Esophagus squamous epithelium (tissue), 5 donors: Measurements from ENCODE around the gene SPG21. TPM values are rescaled to one million over a fixed set of nuclear protein-coding genes. Genes with fewer than 3 reads are reported as not detected.

ENCODE experiments used
- DNase-seq: peaks from one replicate; lab custom pipeline; 2025; lab: John Stamatoyannopoulos, UW
- H3K27ac ChIP-seq, 4 donors: fragments of 200-600 bp; sonication (generic); one replicate each; pipeline ENCODE4 v1.5.1; 2016 to 2019; ENCODE audit warnings: mild to moderate bottlenecking in 1 of 4
- H3K27me3 ChIP-seq, 4 donors: fragments of 200-600 bp; sonication (generic); 1 replicate in 3 of 4; 2 replicates in 1 of 4; pipeline versions ENCODE4 v1.5.1 to v1.6.0; 2017 to 2021; ENCODE audit warnings: antibody characterized with exemption in 1 of 4
- H3K36me3 ChIP-seq, 3 donors: fragments of 200-600 bp; sonication (generic); one replicate each; pipeline ENCODE4 v1.5.1; 2016 to 2019
- H3K4me1 ChIP-seq, 3 donors: fragments of 200-600 bp; sonication (generic); one replicate each; pipeline ENCODE4 v1.5.1; 2017 to 2019
- H3K4me3 ChIP-seq, 4 donors: fragments of 200-600 bp; sonication (generic); 1 replicate in 3 of 4; 2 replicates in 1 of 4; pipeline ENCODE4 v1.5.1; 2016 to 2019; ENCODE audit warnings: mild to moderate bottlenecking in 2 of 4, moderate library complexity in 1 of 4
- H3K9me3 ChIP-seq, 3 donors: fragments of 200-600 bp; sonication (generic); one replicate each; pipeline ENCODE4 v1.5.1; 2016 to 2019
- POLR2A ChIP-seq, 4 donors: fragments of 450-650 bp; IDR thresholded peaks; one replicate each; pipeline ENCODE4 v1.6.1; 2017; ENCODE audit warnings: antibody characterized with exemption in 4 of 4, mild to moderate bottlenecking in 4 of 4, moderate library complexity in 3 of 4
- WGBS, 2 donors: methylation state at CpG; one replicate each; pipeline ENCODE4 v1.1.5; 2018; 5-methylcytosine and 5-hydroxymethylcytosine counted together
- intact Hi-C: fragments of 100-400 bp; cut with DNase I; formaldehyde crosslinking; loops from one replicate; pipeline ENCODE4 v1.15.0; 2022
- total RNA-seq, 4 donors: library from RNA; depleted of rRNA; stranded (reverse); fragments of >200 nt; gene quantifications; one replicate each; pipeline ENCODE4 v1.1.0, GENCODE V29; 2016
- TF ChIP-seq, protein P1 (sequence below), 6 experiments: fragments of 450-650 bp in 4 of 6; fragments of 200-600 bp in 2 of 6; sonication (generic) in 2 of 6; IDR thresholded peaks; one replicate each; pipeline ENCODE4 v1.5.1; 2016 to 2019; ENCODE audit warnings: antibody characterized with exemption in 6 of 6, mild to moderate bottlenecking in 4 of 6, moderate library complexity in 4 of 6
- donor health status: DM: yes; HTN: yes; CAD: no.

Gene SPG21
- total RNA-seq, 4 donors from 2014 or later, result 41.3 to 67.3 (median 59.6) TPM

DNA sequence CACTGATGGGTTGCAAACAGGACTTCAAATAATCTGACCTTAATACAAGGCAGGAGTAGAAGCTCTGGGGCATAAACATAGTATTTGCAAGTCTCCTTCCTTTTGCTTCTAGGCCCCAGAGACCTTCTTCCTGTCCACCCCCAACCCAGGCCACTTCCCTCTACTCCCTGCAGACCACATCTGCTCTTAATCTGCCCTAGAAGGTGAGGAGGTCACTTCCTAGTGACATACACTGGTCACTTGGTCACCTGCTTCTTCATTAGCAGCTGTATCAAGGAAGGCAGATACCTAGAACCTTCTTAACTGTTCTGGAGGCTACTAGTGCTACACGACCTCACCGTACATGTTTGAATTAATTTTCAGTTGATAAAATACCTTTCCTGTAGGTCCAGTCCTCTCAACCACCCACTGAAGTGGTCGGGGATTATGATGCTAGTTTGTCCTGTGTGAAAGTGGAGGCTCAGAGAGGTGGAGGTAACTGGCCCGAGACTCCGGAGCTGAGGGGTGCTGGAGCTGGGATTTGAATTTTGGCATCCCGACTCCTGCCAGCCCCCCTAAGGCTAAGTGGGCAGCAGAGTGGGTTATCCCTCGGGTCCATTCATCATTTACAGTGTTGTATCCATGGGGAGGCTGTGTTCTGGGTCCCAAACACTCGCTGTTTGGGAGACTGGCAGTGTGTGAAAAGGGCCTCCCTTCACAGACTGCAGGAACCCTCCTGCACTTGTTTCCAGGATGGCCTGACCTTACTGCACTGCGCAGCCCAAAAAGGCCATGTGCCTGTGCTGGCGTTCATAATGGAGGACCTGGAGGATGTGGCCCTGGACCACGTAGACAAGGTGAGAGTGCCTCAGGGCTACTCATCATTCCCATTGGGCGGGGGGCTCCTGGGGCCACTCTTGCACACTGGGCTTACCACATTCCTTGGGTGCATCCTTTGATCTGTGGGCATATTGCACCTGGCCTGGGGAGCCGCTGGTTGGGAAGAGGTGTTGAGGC is 64.1 kb downstream of the SPG21 start:
- Histone ChIP-seq H3K4me3 (no peak overlapping the region), H3K27me3 (no peaks in the 10 kb centered on the region), H3K27ac (no peak overlapping the region), H3K36me3 (no peaks in the 10 kb centered on the region), H3K4me1 (peaks cover 0 to 30% (median 3%) of the 10 kb centered on the region in 3 donors), H3K9me3 (no peaks in the 10 kb centered on the region)
- no peak for TF ChIP-seq POLR2A (IDR thresholded peaks at IDR 0.05)
- TF ChIP-seq, protein P1, sequence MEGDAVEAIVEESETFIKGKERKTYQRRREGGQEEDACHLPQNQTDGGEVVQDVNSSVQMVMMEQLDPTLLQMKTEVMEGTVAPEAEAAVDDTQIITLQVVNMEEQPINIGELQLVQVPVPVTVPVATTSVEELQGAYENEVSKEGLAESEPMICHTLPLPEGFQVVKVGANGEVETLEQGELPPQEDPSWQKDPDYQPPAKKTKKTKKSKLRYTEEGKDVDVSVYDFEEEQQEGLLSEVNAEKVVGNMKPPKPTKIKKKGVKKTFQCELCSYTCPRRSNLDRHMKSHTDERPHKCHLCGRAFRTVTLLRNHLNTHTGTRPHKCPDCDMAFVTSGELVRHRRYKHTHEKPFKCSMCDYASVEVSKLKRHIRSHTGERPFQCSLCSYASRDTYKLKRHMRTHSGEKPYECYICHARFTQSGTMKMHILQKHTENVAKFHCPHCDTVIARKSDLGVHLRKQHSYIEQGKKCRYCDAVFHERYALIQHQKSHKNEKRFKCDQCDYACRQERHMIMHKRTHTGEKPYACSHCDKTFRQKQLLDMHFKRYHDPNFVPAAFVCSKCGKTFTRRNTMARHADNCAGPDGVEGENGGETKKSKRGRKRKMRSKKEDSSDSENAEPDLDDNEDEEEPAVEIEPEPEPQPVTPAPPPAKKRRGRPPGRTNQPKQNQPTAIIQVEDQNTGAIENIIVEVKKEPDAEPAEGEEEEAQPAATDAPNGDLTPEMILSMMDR (IDR thresholded peaks at IDR 0.05), result no peak
- intact Hi-C loops, result no loop called here
- 88 to 91% methylated on average over 8 to 11 of the region's 13 CpGs for WGBS, 2 donors
- DNase-seq, result no peak

DNA sequence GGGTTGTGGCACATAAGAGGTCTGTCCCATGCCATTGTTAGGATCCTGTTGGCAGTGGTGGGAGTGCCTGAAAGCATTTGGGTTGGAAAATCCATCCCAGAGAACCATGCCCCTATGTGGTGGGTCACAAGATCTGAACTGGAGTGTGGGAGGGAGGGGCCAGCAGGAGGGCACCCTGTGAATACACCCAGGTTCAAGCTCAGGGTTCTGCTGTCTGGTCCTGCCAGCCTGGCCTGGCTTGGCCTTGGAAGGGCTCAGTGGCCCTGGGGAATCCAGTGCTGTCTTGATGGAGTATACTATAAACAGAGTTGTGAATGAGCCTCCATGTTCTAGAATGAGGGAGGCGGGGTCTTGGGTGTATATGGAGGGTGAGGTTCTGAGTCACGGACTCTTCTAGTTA is 66.2 kb downstream of the SPG21 start:
- DNase-seq, result no peak
- Histone ChIP-seq H3K27ac (no peak overlapping the region), H3K36me3 (no peaks in the 10 kb centered on the region), H3K4me1 (peaks cover 0 to 24% (median 3%) of the 10 kb centered on the region in 3 donors), H3K9me3 (no peaks in the 10 kb centered on the region), H3K27me3 (no peaks in the 10 kb centered on the region), H3K4me3 (no peak overlapping the region)
- intact Hi-C loops, result no loop called here
- TF ChIP-seq POLR2A (IDR thresholded peaks at IDR 0.05), result no peak
- TF ChIP-seq, protein P1 (IDR thresholded peaks at IDR 0.05), result no peak
- 94 to 100% methylated on average over 2 of the region's 2 CpGs for WGBS, 2 donors

DNA sequence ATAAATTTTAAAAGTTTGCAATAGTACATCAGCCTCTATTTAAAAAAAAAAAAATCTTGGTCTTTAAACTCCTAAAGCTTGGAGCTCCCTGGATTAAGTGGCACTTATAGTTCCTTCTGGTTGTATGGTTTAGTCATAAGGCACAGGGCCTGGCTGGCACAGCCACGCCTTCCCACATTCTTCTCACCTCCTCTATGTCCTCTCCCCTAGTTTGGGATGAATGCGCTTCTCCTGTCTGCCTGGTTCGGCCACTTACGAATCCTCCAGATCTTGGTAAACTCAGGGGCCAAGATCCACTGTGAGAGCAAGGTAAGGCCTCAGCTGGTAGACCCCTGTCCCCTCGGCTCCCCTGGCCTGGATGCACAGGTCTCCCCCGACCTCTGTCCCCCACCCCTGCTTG is 68.0 kb downstream of the SPG21 start:
- WGBS, 2 donors, result 31 to 40% methylated on average over 5 of the region's 6 CpGs
- H3K27ac ChIP-seq, result peak overlapping the region in 3 of 4 donors; percentile 16 to 71 (median 66)
- no peak for DNase-seq

DNA sequence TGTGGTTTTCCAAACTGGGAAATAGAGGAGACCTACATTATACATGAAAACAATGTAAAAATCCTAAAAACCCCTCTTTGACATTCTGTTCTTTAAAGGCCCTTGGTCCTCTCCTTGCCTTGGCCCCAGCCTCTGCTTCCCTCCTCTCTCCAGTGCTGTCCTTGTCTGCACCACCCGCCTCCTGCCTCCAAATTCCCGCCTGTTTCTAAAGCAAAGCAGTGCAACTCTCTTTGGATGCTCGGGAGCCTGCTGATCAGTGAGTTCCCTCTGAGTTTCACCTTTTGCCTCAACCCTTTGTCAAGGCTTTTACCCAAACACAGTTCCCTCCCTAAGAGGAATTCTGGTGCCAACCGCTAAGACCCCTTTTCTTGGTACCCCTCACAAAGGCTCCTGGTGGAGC is 70.0 kb downstream of the SPG21 start:
- WGBS, 2 donors, result 88 to 100% methylated on average over 3 of the region's 4 CpGs
- Histone ChIP-seq H3K4me3 (no peak overlapping the region), H3K27me3 (no peaks in the 10 kb centered on the region), H3K27ac (no peak overlapping the region), H3K4me1 (peaks cover 0 to 19% (median 3%) of the 10 kb centered on the region in 3 donors), H3K36me3 (no peaks in the 10 kb centered on the region), H3K9me3 (no peaks in the 10 kb centered on the region)
- TF ChIP-seq, protein P1 (IDR thresholded peaks at IDR 0.05), result no peak
- TF ChIP-seq POLR2A (IDR thresholded peaks at IDR 0.05), result no peak
- DNase-seq, result no peak
- intact Hi-C loops, result no loop called here

More for the DNA sequence above, 68.0 kb downstream of the SPG21 start:
- no peaks in the 10 kb centered on the region for H3K9me3 ChIP-seq
- intact Hi-C loops, result no loop called here
- H3K4me3 ChIP-seq, result no peak overlapping the region
- H3K4me1 ChIP-seq, result peaks cover 0 to 19% (median 3%) of the 10 kb centered on the region in 3 donors
- H3K27me3 ChIP-seq, result no peaks in the 10 kb centered on the region
- TF ChIP-seq, protein P1 (IDR thresholded peaks at IDR 0.05), result no peak
- H3K36me3 ChIP-seq, result no peaks in the 10 kb centered on the region

DNA sequence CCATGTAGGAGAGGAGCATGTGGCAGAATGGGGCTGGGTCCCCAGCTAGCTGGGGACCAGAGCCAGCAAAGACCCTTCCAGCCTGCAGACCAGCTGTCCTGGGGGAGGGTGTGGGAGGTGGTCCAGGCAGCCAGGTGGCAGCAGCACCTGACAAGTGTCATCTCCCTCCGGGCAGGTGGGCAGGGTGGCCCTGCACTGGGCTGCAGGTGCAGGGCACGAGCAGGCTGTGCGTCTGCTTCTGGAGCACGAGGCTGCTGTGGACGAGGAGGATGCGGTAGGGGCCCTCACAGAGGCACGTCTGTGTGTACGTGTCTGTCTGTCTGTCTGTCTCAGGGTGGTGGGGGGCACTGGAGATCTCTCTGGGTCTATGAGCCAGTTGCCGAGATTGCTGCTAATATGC is 72.5 kb downstream of the SPG21 start:
- Histone ChIP-seq H3K27me3 (no peaks in the 10 kb centered on the region), H3K4me3 (no peak overlapping the region), H3K27ac (no peak overlapping the region), H3K36me3 (no peaks in the 10 kb centered on the region), H3K9me3 (no peaks in the 10 kb centered on the region), H3K4me1 (peaks cover 0 to 22% (median 2%) of the 10 kb centered on the region in 3 donors)
- no peak for DNase-seq
- TF ChIP-seq, protein P1 (IDR thresholded peaks at IDR 0.05), result no peak
- TF ChIP-seq POLR2A (IDR thresholded peaks at IDR 0.05), result no peak
- 80 to 96% methylated on average over 1 to 7 of the region's 9 CpGs for WGBS, 2 donors
- intact Hi-C loops, result no loop called here
